Right kidney (tissue), 1 donor: ENCODE results near the gene ZSCAN21.
A peak's percentile ranks its signal among the peaks of the same experiment; 100 is the strongest.

Experiments used
- DNase-seq: peaks from one replicate; pipeline ENCODE4 v3.0.0-alpha.2; 2016

ZSCAN21 gene

GRCh38 chr7:100099452-100099851 is 49.9 kb downstream of the ZSCAN21 start:
- DNase-seq, result no peak

- peak; percentile 94 for DNase-seq
Measured at GRCh38 chr7:100100420-100101015, 50.9 kb downstream of the ZSCAN21 start.

GRCh38 chr7:100101016-100101862 is 51.7 kb downstream of the ZSCAN21 start, which contains the start of the genes AP4M1 and MCM7:
AP4M1 (plus strand) TSS chr7:100101643; CDS start chr7:100101715, 72 bp downstream.
MCM7 (minus strand) TSS chr7:100101397; CDS start chr7:100101294, 103 bp downstream.
- peak; percentile 85 for DNase-seq

GRCh38 chr7:100102950-100103840 is 53.6 kb downstream of the ZSCAN21 start:
- no peak for DNase-seq

GRCh38 chr7:100105534-100105933 is 56.0 kb downstream of the ZSCAN21 start:
- no peak for DNase-seq

- DNase-seq, result no peak
Measured at GRCh38 chr7:100106633-100107032, 57.1 kb downstream of the ZSCAN21 start.

- no peak for DNase-seq
Measured at GRCh38 chr7:100107125-100107737, 57.7 kb downstream of the ZSCAN21 start.

- no peak for DNase-seq
Measured at GRCh38 chr7:100107890-100108289, 58.3 kb downstream of the ZSCAN21 start.

- DNase-seq, result no peak
Measured at GRCh38 chr7:100109521-100110163, 60.1 kb downstream of the ZSCAN21 start.

- no peak for DNase-seq
Measured at GRCh38 chr7:100111156-100111555, 61.6 kb downstream of the ZSCAN21 start.

- DNase-seq, result no peak
Measured at GRCh38 chr7:100111914-100112313, 62.3 kb downstream of the ZSCAN21 start.
